Body of pancreas (tissue), 4 donors: ENCODE results near the gene RPS6KA2. TPM values are rescaled to one million over a fixed set of nuclear protein-coding genes. Genes with fewer than 3 reads are reported as not detected.

ENCODE experiments used
- ATAC-seq: fragments of 150-250 bp; one replicate; pipeline ENCODE4 v1.9.1; 2016
- DNase-seq, 4 donors: peaks; one replicate each; pipeline ENCODE4 v3.0.0-alpha.2; 2019
- H3K27ac ChIP-seq, 4 donors: fragments of 200-600 bp; sonication (generic); 1 replicate in 3 of 4; 2 replicates in 1 of 4; pipeline versions ENCODE4 v1.5.1 to v1.6.1; 2016 to 2019; ENCODE audit warnings: mild to moderate bottlenecking in 1 of 4, mixed read lengths in 1 of 4, moderate library complexity in 1 of 4
- H3K27me3 ChIP-seq, 2 donors: fragments of 200-600 bp; sonication (generic); one replicate each; pipeline ENCODE4 v1.6.0; 2016; ENCODE audit warnings: mild to moderate bottlenecking in 1 of 2
- H3K36me3 ChIP-seq, 2 donors: fragments of 200-600 bp; sonication (generic); replicated peaks in 1 of 2; 2 replicates each; pipeline ENCODE4 v1.5.1; 2016; ENCODE audit warnings: low read depth in 2 of 2; ENCODE audit not compliant: insufficient read depth in 1 of 2
- H3K4me1 ChIP-seq: fragments of 200-600 bp; sonication (generic); one replicate; pipeline ENCODE4 v1.6.0; 2016
- H3K4me3 ChIP-seq, 2 donors: fragments of 200-600 bp; sonication (generic); 1 replicate in 1 of 2; 2 replicates in 1 of 2; pipeline ENCODE4 v1.5.1; 2016 to 2019
- H3K9me3 ChIP-seq, 3 donors: fragments of 200-600 bp; sonication (generic); 1 replicate in 2 of 3; 2 replicates in 1 of 3; pipeline ENCODE4 v1.5.1; 2016
- POLR2A ChIP-seq, 3 donors: fragments of 450-650 bp; IDR thresholded peaks; one replicate each; pipeline ENCODE4 v1.6.1; 2016; ENCODE audit warnings: antibody characterized with exemption in 3 of 3, mild to moderate bottlenecking in 2 of 3
- WGBS, 2 donors: methylation state at CpG; one replicate each; pipeline ENCODE4 v1.1.5; 2017; 5-methylcytosine and 5-hydroxymethylcytosine counted together
- intact Hi-C: fragments of 100-400 bp; cut with DNase I; formaldehyde crosslinking; loops from one replicate; pipeline ENCODE4 v1.15.1; 2023
- total RNA-seq, 2 donors: library from RNA; depleted of rRNA; stranded (reverse); fragments of >200 nt; gene quantifications; one replicate each; pipeline ENCODE4 v1.1.0, GENCODE V29; 2016
- TF ChIP-seq, protein P1 (sequence below), 7 experiments: fragments of 450-650 bp in 4 of 7; fragments of 200-600 bp in 3 of 7; sonication (generic) in 3 of 7; IDR thresholded peaks; one replicate each; pipeline ENCODE4 v1.5.1; 2016 to 2019; ENCODE audit warnings: antibody characterized with exemption in 7 of 7

RPS6KA2 gene
- total RNA-seq, 2 donors from 2014 or later, result 24.4 to 53.7 TPM

DNA sequence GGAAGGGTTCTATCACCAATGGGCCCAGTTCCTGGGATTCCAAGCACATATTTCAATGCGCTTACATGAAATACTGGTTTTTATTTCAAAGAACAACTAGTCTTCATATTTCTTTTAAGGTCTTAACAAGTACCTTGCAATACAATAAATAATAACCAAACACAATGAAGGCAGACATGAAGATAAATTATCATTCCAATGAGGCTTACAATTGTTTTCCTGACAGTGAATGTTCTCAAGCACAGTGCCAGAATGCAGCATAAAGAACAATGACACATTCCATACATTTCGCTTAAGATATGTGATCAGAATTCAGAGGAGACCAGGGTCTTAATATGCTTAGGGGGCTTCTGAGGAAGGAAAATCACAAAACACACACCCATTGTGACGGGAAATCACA lies 66.8 kb downstream of the RPS6KA2 start:
- Histone ChIP-seq H3K36me3 (no peaks in the 10 kb centered on the region), H3K4me1 (peaks cover 23% of the 10 kb centered on the region), H3K27ac (no peak overlapping the region), H3K9me3 (no peaks in the 10 kb centered on the region), H3K27me3 (no peaks in the 10 kb centered on the region), H3K4me3 (no peak overlapping the region)
- no peak for DNase-seq
- ATAC-seq, result no peak
- intact Hi-C loops, result loop anchor here (10.0 kb wide), 1 partner anchor 55 kb away; no protein-coding TSS in a partner anchor
- TF ChIP-seq, protein P1, sequence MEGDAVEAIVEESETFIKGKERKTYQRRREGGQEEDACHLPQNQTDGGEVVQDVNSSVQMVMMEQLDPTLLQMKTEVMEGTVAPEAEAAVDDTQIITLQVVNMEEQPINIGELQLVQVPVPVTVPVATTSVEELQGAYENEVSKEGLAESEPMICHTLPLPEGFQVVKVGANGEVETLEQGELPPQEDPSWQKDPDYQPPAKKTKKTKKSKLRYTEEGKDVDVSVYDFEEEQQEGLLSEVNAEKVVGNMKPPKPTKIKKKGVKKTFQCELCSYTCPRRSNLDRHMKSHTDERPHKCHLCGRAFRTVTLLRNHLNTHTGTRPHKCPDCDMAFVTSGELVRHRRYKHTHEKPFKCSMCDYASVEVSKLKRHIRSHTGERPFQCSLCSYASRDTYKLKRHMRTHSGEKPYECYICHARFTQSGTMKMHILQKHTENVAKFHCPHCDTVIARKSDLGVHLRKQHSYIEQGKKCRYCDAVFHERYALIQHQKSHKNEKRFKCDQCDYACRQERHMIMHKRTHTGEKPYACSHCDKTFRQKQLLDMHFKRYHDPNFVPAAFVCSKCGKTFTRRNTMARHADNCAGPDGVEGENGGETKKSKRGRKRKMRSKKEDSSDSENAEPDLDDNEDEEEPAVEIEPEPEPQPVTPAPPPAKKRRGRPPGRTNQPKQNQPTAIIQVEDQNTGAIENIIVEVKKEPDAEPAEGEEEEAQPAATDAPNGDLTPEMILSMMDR (IDR thresholded peaks at IDR 0.05), result no peak
- TF ChIP-seq POLR2A (IDR thresholded peaks at IDR 0.05), result no peak
- WGBS, 2 donors, result 98 to 99% methylated on average over 3 of the region's 3 CpGs

DNA sequence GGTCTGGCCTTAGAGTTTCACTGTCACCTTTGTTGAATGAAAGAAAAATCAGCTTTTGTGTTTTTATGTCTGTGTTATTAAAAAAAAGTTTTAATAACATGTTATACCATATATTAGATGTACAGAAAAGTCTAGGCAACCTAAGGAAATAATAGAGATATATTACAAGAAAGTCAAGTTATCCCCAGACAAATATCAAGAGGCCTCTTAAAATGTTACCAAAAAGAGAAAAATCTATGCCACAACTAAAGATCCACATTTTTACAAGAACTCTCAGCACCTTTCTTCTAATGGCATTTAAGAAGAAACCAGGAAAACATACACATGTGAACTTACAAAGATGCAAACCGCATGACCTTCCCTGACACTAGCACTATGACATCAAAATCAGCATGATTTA lies 67.4 kb downstream of the RPS6KA2 start:
- TF ChIP-seq, protein P1 (IDR thresholded peaks at IDR 0.05), result no peak

DNA sequence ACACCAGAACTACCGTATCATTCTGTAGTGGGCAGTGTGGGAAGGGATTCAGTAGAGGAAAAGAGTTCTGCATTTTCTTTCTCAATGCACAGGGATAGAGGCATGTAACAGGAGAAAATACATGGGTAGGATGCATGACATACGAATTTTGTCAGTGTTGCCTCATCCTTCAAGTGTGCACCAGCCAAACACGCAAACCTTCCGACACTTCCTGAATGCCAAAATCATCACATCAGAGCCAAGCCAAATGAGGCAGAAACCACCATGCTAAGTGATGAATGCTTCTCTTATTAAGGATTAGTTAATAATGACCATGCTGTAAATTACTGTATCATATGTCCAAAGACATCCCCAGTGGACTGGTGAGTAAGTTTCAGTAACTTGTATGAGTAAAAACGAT lies 67.8 kb downstream of the RPS6KA2 start:
- Histone ChIP-seq H3K9me3 (no peaks in the 10 kb centered on the region), H3K27me3 (no peaks in the 10 kb centered on the region), H3K4me3 (no peak overlapping the region), H3K36me3 (no peaks in the 10 kb centered on the region), H3K27ac (no peak overlapping the region), H3K4me1 (peaks cover 23% of the 10 kb centered on the region)
- ATAC-seq (no peak), DNase-seq (no peak)
- 88 to 95% methylated on average over 5 of the region's 5 CpGs for WGBS, 2 donors
- intact Hi-C loops, result no loop called here
- TF ChIP-seq, protein P1 (IDR thresholded peaks at IDR 0.05), result no peak
- TF ChIP-seq POLR2A (IDR thresholded peaks at IDR 0.05), result no peak

More for the DNA sequence above, 67.4 kb downstream of the RPS6KA2 start:
- 100% methylated on average over 1 of the region's 1 CpG for WGBS, 2 donors
- Histone ChIP-seq H3K27ac (no peak overlapping the region), H3K4me3 (no peak overlapping the region), H3K36me3 (no peaks in the 10 kb centered on the region), H3K27me3 (no peaks in the 10 kb centered on the region), H3K4me1 (peaks cover 23% of the 10 kb centered on the region), H3K9me3 (no peaks in the 10 kb centered on the region)
- ATAC-seq, result no peak
- intact Hi-C loops, result loop anchor here (10.0 kb wide), 1 partner anchor 55 kb away; no protein-coding TSS in a partner anchor
- no peak for DNase-seq

DNA sequence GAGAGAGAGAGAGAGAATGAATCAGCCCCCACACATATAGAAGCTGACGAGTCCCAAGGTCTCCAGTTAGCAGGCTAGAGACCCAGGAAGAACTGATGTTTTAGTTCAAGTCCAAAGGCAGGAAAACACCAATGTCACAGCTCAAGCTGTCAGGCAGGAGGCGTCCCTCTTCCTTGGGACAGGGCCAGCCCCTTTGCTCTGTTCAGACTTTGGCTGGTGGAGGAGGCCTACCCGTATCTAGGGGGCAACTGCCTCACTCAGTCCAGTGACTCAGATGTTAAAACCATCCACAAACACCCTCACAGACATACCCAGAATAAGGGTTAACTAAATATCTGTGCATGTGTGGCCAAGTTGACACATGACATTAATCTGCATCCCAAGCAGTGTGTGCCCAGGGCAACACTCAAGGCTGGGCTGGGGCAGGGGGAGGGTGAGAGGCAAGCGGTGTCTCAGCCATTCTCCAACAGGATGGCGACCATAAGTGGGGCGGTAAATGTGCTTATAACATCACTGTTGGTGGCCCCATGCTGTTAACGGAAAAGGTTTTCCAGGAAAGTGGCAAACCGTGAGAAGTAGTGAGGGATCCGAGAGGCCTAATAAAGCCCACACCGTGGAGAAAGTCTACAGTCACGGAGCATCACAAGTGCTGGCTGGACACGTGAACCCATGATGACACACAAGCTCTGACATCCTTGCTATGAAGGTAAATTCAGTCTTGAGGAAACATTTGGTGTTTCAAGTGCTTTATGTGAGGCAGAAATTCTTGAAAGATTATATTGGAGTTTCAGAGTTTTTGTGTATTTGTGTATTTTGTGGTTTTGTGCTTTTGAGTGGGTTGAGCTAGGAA lies 68.7 kb downstream of the RPS6KA2 start:
- Histone ChIP-seq H3K4me3 (no peak overlapping the region), H3K4me1 (peaks cover 23% of the 10 kb centered on the region), H3K9me3 (no peaks in the 10 kb centered on the region), H3K27ac (no peak overlapping the region), H3K36me3 (no peaks in the 10 kb centered on the region), H3K27me3 (no peaks in the 10 kb centered on the region)
- 91 to 96% methylated on average over 12 of the region's 12 CpGs for whole genome bisulfite sequencing, 2 donors
- no peak for ATAC-seq
- no peak for DNase-seq
- no peak for TF ChIP-seq POLR2A (IDR thresholded peaks at IDR 0.05)
- TF ChIP-seq, protein P1 (IDR thresholded peaks at IDR 0.05), result no peak
- intact Hi-C loops, result no loop called here
